ENCODE measurements around the gene C22orf39. TPM values are rescaled to one million over a fixed set of nuclear protein-coding genes. Genes with fewer than 3 reads are reported as not detected.

C22orf39 gene
- total RNA-seq, 4 donors from 2014 or later: 157 to 182 (median 178) TPM

GRCh38 chr22:19406281-19406811 is 41.2 kb downstream of the C22orf39 start:
- in situ Hi-C loops (cut with MboI; ENCODE audit: low sequenced_read_pairs in 4 of 4): no loop called here
- Histone ChIP-seq H3K27ac (no peak overlapping the region), H3K27me3 (no peaks in the 10 kb centered on the region), H3K36me3 (peaks cover 0 to 65% of the 10 kb centered on the region in 2 donors), H3K9me3 (no peaks in the 10 kb centered on the region), H3K4me1 (peaks cover 4 to 14% of the 10 kb centered on the region in 2 donors), H3K4me3 (no peak overlapping the region)
- TF ChIP-seq CTCF (IDR thresholded peaks at IDR 0.05 in 4 of 5, conservative IDR thresholded peaks at IDR 0.05 in 1 of 5) (no peak), POLR2A (IDR thresholded peaks at IDR 0.05) (no peak)
- DNase-seq (no peak), ATAC-seq (no peak)
- intact Hi-C loops (cut with DNase I; ENCODE audit: low total_unique reads): no loop called here

- Histone ChIP-seq H3K9me3 (no peaks in the 10 kb centered on the region), H3K27me3 (no peaks in the 10 kb centered on the region), H3K27ac (no peak overlapping the region), H3K36me3 (peaks cover 0 to 65% of the 10 kb centered on the region in 2 donors), H3K4me1 (peaks cover 0 to 7% of the 10 kb centered on the region in 2 donors), H3K4me3 (no peak overlapping the region)
- no peak for DNase-seq
- no peak for ATAC-seq
- intact Hi-C loops (cut with DNase I; ENCODE audit: low total_unique reads): no loop called here
- in situ Hi-C loops (cut with MboI; ENCODE audit: low sequenced_read_pairs in 4 of 4): no loop called here
- TF ChIP-seq CTCF (IDR thresholded peaks at IDR 0.05 in 4 of 5, conservative IDR thresholded peaks at IDR 0.05 in 1 of 5): no peak
- no peak for TF ChIP-seq POLR2A (IDR thresholded peaks at IDR 0.05)
These were observed 41.9 kb downstream of the C22orf39 start for GRCh38 chr22:19405652-19406051.

- no peak overlapping the region for H3K4me3 ChIP-seq
- H3K36me3 ChIP-seq: peaks cover 0 to 60% of the 10 kb centered on the region in 2 donors
- no peak for TF ChIP-seq CTCF (IDR thresholded peaks at IDR 0.05 in 4 of 5, conservative IDR thresholded peaks at IDR 0.05 in 1 of 5)
- no peak for TF ChIP-seq POLR2A (IDR thresholded peaks at IDR 0.05)
- in situ Hi-C loops (cut with MboI; ENCODE audit: low sequenced_read_pairs in 4 of 4): no loop called here
- intact Hi-C loops (cut with DNase I; ENCODE audit: low total_unique reads): no loop called here
- DNase-seq (no peak), ATAC-seq (no peak)
- H3K9me3 ChIP-seq: no peaks in the 10 kb centered on the region
- no peaks in the 10 kb centered on the region for H3K27me3 ChIP-seq
- H3K27ac ChIP-seq: no peak overlapping the region
- H3K4me1 ChIP-seq: peaks cover 0 to 1% of the 10 kb centered on the region in 2 donors
These were observed 42.4 kb downstream of the C22orf39 start for GRCh38 chr22:19405133-19405532.

GRCh38 chr22:19404676-19405075 is 42.8 kb downstream of the C22orf39 start:
- intact Hi-C loops (cut with DNase I; ENCODE audit: low total_unique reads) (no loop called here), in situ Hi-C loops (cut with MboI; ENCODE audit: low sequenced_read_pairs in 4 of 4) (no loop called here)
- Histone ChIP-seq H3K4me3 (no peak overlapping the region), H3K9me3 (no peaks in the 10 kb centered on the region), H3K4me1 (no peaks in the 10 kb centered on the region), H3K27me3 (no peaks in the 10 kb centered on the region), H3K36me3 (peaks cover 0 to 55% of the 10 kb centered on the region in 2 donors), H3K27ac (no peak overlapping the region)
- ATAC-seq (no peak), DNase-seq (no peak)
- TF ChIP-seq CTCF (IDR thresholded peaks at IDR 0.05 in 4 of 5, conservative IDR thresholded peaks at IDR 0.05 in 1 of 5) (no peak), POLR2A (IDR thresholded peaks at IDR 0.05) (no peak)
